Measurements from ENCODE around the gene CDC42BPB.

Gene CDC42BPB

DNA sequence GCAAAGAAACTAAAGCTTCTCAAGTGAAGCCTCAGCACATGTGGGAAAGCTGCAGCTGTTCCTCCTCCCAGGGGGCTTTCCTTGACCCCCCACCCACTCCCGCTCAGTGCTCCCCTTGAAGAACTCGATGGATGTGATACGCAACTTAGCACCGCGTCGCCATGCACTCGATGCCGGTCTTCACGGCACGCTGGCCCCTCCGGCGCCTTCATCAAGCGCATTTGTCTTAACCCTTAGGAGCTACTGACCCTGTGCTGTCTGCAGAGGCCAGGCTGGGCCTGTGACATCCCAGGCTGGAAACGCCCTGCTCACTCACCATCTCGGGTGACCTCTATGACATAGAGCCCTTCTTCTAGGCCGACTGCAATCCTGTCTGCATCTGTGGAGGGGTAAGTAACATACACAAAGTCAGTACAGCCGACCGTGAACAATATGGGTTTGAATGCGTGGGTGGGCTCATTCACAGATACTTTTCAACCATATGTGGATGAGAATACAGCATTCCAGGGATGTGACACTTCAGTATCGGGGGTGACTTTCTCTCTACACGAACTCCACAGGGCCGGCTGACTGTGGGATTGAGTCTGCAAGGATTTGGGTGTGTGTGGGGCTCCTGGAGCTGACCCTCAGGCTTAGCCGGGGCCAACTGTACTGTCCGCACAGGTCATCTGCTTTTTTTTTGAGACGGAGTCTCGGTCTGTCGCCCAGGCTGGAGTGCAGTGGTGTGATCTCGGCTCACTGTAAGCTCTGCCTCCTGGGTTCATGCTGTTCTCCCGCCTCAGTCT is 111.8 kb downstream of the CDC42BPB start:
- DNase-seq (no peak), ATAC-seq (ENCODE audit: insufficient read depth, low read depth) (no peak)
- no peak overlapping the region for H3K4me3 ChIP-seq (ENCODE audit: low read depth in 1 of 2, low read length in 2 of 2)
- no peaks in the 10 kb centered on the region for H3K79me2 ChIP-seq (ENCODE audit: insufficient read depth, low read length)
- no peaks in the 10 kb centered on the region for H3K36me3 ChIP-seq (ENCODE audit: insufficient read depth, low read length)
- H2AFZ ChIP-seq (ENCODE audit: low read depth, low read length): no peak overlapping the region
- no peak overlapping the region for H3K9ac ChIP-seq (ENCODE audit: low read depth, low read length)
- no peaks in the 10 kb centered on the region for H4K20me1 ChIP-seq (ENCODE audit: insufficient read depth, low read length)
- no peaks in the 10 kb centered on the region for H3K9me3 ChIP-seq (ENCODE audit: insufficient read depth, low read length, severe bottlenecking)
- no peaks in the 10 kb centered on the region for H3K27me3 ChIP-seq (ENCODE audit: insufficient read depth, low read length, poor library complexity)
- TF ChIP-seq EZH2 (IDR thresholded peaks at IDR 0.05; ENCODE audit: borderline replicate concordance, low read depth, low read length, severe bottlenecking): no peak
- TF ChIP-seq, protein P1, sequence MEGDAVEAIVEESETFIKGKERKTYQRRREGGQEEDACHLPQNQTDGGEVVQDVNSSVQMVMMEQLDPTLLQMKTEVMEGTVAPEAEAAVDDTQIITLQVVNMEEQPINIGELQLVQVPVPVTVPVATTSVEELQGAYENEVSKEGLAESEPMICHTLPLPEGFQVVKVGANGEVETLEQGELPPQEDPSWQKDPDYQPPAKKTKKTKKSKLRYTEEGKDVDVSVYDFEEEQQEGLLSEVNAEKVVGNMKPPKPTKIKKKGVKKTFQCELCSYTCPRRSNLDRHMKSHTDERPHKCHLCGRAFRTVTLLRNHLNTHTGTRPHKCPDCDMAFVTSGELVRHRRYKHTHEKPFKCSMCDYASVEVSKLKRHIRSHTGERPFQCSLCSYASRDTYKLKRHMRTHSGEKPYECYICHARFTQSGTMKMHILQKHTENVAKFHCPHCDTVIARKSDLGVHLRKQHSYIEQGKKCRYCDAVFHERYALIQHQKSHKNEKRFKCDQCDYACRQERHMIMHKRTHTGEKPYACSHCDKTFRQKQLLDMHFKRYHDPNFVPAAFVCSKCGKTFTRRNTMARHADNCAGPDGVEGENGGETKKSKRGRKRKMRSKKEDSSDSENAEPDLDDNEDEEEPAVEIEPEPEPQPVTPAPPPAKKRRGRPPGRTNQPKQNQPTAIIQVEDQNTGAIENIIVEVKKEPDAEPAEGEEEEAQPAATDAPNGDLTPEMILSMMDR (IDR thresholded peaks at IDR 0.05; ENCODE audit: borderline replicate concordance, extremely low read depth, low read length, poor library complexity, severe bottlenecking): no peak
- H3K27ac ChIP-seq (ENCODE audit: low read length): no peak overlapping the region
- H3K4me1 ChIP-seq (ENCODE audit: insufficient read depth, low read length): peaks cover 8% of the 10 kb centered on the region
- H3K4me2 ChIP-seq (ENCODE audit: insufficient read depth, low read length): no peak overlapping the region

GRCh38 chr14:102944448-102945330 is 112.7 kb downstream of the CDC42BPB start:
- ATAC-seq (ENCODE audit: insufficient read depth, low read depth): no peak
- TF ChIP-seq, protein P1 (IDR thresholded peaks at IDR 0.05; ENCODE audit: borderline replicate concordance, extremely low read depth, low read length, poor library complexity, severe bottlenecking): no peak
- no peak for TF ChIP-seq EZH2 (IDR thresholded peaks at IDR 0.05; ENCODE audit: borderline replicate concordance, low read depth, low read length, severe bottlenecking)

DNA sequence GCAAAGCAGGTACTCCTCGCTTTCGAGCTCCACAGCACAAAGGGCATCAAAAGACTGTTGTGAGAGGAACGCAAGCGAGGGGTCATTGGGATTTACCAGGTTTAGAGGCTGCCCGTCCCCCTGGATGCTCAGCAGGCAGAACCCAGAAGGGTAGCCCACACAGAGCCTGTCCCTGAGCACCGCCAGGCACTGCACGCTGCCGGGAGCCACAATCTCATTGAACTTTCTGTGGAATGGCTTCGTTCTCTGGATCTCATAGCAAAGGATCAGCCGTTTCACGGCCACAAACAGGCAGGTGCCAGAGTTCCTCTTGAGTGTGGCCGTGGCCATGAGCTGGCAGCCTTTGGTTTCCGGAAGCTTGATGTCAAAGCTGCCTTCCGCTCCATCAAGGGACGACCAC is 113.4 kb downstream of the CDC42BPB start:
- DNase-seq: no peak
- no peak overlapping the region for H3K27ac ChIP-seq (ENCODE audit: low read length)
- peaks cover 4% of the 10 kb centered on the region for H3K4me1 ChIP-seq (ENCODE audit: insufficient read depth, low read length)
- H3K9me3 ChIP-seq (ENCODE audit: insufficient read depth, low read length, severe bottlenecking): no peaks in the 10 kb centered on the region
- ATAC-seq (ENCODE audit: insufficient read depth, low read depth): no peak
- no peak overlapping the region for H2AFZ ChIP-seq (ENCODE audit: low read depth, low read length)
- H3K27me3 ChIP-seq (ENCODE audit: insufficient read depth, low read length, poor library complexity): no peaks in the 10 kb centered on the region
- H3K4me3 ChIP-seq (ENCODE audit: low read depth in 1 of 2, low read length in 2 of 2): no peak overlapping the region
- no peaks in the 10 kb centered on the region for H3K36me3 ChIP-seq (ENCODE audit: insufficient read depth, low read length)
- H3K4me2 ChIP-seq (ENCODE audit: insufficient read depth, low read length): no peak overlapping the region
- no peak overlapping the region for H3K9ac ChIP-seq (ENCODE audit: low read depth, low read length)
- H4K20me1 ChIP-seq (ENCODE audit: insufficient read depth, low read length): no peaks in the 10 kb centered on the region
- H3K79me2 ChIP-seq (ENCODE audit: insufficient read depth, low read length): no peaks in the 10 kb centered on the region
- no peak for TF ChIP-seq EZH2 (IDR thresholded peaks at IDR 0.05; ENCODE audit: borderline replicate concordance, low read depth, low read length, severe bottlenecking)

More at GRCh38 chr14:102944448-102945330, 112.7 kb downstream of the CDC42BPB start:
- Histone ChIP-seq H3K4me3 (ENCODE audit: low read depth in 1 of 2, low read length in 2 of 2) (no peak overlapping the region), H2AFZ (ENCODE audit: low read depth, low read length) (no peak overlapping the region), H3K9ac (ENCODE audit: low read depth, low read length) (no peak overlapping the region), H3K79me2 (ENCODE audit: insufficient read depth, low read length) (no peaks in the 10 kb centered on the region), H3K27me3 (ENCODE audit: insufficient read depth, low read length, poor library complexity) (no peaks in the 10 kb centered on the region), H4K20me1 (ENCODE audit: insufficient read depth, low read length) (no peaks in the 10 kb centered on the region), H3K36me3 (ENCODE audit: insufficient read depth, low read length) (no peaks in the 10 kb centered on the region), H3K27ac (ENCODE audit: low read length) (no peak overlapping the region), H3K4me1 (ENCODE audit: insufficient read depth, low read length) (peaks cover 8% of the 10 kb centered on the region), H3K4me2 (ENCODE audit: insufficient read depth, low read length) (no peak overlapping the region), H3K9me3 (ENCODE audit: insufficient read depth, low read length, severe bottlenecking) (no peaks in the 10 kb centered on the region)
- no peak for DNase-seq

- Histone ChIP-seq H3K79me2 (ENCODE audit: insufficient read depth, low read length) (no peaks in the 10 kb centered on the region), H3K9ac (ENCODE audit: low read depth, low read length) (no peak overlapping the region), H3K36me3 (ENCODE audit: insufficient read depth, low read length) (no peaks in the 10 kb centered on the region), H3K27ac (ENCODE audit: low read length) (no peak overlapping the region), H3K27me3 (ENCODE audit: insufficient read depth, low read length, poor library complexity) (no peaks in the 10 kb centered on the region), H3K4me2 (ENCODE audit: insufficient read depth, low read length) (no peak overlapping the region), H3K4me3 (ENCODE audit: low read depth in 1 of 2, low read length in 2 of 2) (no peak overlapping the region), H3K4me1 (ENCODE audit: insufficient read depth, low read length) (no peaks in the 10 kb centered on the region), H2AFZ (ENCODE audit: low read depth, low read length) (no peak overlapping the region), H3K9me3 (ENCODE audit: insufficient read depth, low read length, severe bottlenecking) (no peaks in the 10 kb centered on the region), H4K20me1 (ENCODE audit: insufficient read depth, low read length) (no peaks in the 10 kb centered on the region)
- no peak for TF ChIP-seq EZH2 (IDR thresholded peaks at IDR 0.05; ENCODE audit: borderline replicate concordance, low read depth, low read length, severe bottlenecking)
- TF ChIP-seq, protein P1 (IDR thresholded peaks at IDR 0.05; ENCODE audit: borderline replicate concordance, extremely low read depth, low read length, poor library complexity, severe bottlenecking): no peak
- ATAC-seq (ENCODE audit: insufficient read depth, low read depth): no peak
- no peak for DNase-seq
Measured at GRCh38 chr14:102943454-102943853, 113.9 kb downstream of the CDC42BPB start.

All from DND-41 (cell line).